HG03521 (cell line): ENCODE measurements around the gene EEF2.
A peak's percentile ranks its signal among the peaks of the same experiment; 100 is the strongest.
"Not testable (repeated sequence)": the region's sequence is repeated elsewhere in the genome, so short reads cannot be mapped to it uniquely, and the experiment has no call there.

Experiments
- ATAC-seq: cut with Tn5 transposase; IDR thresholded peaks from one replicate; pipeline ENCODE4 v1.9.1; 2021; ENCODE audit warnings: mild to moderate bottlenecking, moderate library complexity; ENCODE audit not compliant: unreplicated experiment

Gene EEF2

DNA sequence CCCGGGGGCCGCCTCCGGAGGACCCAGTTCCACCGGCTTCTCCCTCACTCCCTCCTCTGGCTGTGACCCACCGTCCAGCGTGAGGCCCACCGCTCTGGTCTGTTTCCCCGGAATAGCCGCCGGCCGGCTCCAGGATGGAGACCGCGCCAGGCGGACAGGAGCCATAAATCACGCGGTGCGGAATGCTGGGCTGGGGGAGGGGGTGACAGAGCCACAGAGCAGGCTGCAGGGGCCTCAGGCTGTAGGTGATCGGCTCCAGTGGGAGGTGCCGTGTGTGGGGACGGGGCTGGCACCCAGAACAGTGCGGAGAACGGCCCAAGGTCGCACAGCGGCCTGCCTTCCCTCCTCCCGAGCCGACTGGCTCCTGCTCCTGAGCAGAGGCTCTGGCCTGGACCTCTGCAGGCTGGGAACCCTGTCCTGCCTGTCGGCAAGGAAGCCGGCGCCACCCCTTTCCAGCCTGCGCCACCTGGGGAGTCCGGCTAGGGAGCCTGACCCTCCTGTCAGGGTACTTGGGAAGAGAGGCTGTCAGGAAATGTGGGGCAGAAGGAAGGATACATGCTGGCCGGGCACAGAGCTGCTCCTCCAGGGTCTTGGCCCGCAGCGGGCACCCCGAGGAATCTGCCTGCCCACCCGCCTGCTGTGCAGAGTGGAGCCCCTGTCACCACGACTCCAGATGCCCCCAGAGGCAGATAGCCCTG, 30.6 kb upstream of the EEF2 start:
- no peak for ATAC-seq

DNA sequence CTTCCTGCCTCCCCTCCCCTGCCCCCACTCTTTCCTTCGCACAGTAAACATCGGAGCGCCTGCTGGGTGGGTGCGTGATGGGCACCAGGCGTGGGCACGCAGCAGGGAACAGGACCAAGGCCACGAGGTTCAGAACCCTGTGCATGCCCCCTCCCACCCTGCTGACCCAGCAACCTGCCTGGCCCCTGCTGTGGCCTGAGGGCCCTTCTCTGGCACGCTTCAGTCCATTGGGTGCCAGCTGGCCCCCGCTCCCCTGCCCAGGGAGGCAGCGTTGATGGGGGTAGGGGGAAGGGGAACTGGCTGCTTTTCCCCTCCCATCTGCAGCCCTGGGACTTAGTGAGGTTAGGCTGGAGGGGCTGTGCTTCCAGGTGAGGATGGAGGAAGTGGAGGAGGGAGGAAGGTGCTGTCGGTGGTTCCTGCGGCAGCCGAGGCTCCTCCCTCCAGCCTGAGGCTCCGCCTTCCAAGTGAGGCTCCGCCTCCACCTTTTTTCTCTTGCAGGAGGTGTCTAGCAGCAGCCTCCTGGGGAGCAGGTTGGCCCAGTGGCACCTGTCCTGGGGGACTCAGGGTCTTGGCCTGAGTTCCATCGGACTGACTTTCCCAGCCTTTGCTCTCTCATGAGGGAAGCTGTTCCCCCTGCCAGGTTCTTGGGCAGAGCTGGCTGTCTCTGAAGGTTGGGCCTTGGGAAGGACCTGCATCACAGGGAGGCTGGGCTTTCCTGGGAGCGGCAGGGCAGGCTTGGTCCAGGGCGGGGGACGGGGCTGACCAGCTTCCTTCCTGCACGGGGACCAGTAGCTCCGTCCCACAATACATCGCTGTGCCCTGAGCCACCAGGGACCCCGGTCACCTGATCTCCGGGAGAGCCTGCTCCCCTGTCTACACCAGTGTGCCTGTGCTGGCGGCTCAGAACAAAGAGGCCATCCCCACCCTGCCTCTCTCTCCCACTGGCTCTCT, 29.6 kb upstream of the EEF2 start:
- no peak for ATAC-seq

DNA sequence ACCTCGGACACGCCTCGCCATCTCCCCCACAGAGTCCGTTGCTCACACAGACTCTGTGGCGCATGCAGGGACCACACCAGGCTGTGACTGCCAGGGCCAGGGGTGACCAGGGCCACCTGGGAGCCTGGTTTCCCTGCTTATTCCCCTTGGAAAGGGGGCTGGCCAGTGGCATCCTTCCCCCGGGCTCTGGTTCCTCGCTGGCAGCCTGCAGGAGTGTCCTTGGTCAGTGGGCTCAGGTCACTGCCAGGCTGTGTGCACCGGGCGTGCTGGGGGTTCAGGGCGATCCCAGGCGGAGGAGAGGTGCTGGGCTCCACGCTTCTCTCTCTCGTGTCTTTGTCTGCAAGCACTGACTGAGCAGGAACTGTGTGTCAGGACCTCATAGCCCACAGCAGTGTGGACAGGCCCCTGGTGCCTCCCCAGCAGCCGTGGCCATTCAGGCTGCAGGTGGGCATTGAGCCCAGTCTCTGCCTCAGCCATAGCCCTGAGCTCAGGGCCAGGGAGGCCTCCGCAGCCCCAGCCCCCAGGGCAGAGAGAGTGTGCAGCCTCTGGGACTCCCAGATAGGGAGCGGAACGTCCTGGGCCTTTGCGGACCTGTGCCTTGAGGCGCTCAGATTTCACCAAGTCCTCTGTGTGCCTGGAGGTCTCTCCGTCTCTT, 28.8 kb upstream of the EEF2 start:
- no peak for ATAC-seq

DNA sequence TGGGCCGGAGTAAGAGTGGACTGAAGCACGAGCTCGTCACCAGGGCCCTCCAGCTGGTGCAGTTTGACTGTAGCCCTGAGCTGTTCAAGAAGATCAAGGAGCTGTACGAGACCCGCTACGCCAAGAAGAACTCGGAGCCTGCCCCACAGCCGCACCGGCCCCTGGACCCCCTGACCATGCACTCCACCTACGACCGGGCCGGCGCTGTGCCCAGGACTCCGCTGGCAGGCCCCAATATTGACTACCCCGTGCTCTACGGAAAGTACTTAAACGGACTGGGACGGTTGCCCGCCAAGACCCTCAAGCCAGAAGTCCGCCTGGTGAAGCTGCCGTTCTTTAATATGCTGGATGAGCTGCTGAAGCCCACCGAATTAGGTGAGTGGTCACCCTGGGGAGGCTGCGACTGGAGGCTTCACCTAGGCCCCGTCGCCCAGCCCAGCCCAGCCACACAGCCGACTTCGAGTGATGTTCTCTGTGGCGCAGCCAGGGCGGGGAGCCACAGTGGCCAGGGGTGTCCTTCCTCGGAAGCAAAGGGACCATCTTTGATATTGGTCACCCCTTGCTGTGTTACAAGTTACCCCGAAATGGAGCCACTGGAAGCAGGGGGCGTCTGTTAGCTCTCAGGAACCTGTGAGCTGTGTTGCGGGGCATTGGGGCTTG, 27.8 kb upstream of the EEF2 start:
- ATAC-seq, result no peak

DNA sequence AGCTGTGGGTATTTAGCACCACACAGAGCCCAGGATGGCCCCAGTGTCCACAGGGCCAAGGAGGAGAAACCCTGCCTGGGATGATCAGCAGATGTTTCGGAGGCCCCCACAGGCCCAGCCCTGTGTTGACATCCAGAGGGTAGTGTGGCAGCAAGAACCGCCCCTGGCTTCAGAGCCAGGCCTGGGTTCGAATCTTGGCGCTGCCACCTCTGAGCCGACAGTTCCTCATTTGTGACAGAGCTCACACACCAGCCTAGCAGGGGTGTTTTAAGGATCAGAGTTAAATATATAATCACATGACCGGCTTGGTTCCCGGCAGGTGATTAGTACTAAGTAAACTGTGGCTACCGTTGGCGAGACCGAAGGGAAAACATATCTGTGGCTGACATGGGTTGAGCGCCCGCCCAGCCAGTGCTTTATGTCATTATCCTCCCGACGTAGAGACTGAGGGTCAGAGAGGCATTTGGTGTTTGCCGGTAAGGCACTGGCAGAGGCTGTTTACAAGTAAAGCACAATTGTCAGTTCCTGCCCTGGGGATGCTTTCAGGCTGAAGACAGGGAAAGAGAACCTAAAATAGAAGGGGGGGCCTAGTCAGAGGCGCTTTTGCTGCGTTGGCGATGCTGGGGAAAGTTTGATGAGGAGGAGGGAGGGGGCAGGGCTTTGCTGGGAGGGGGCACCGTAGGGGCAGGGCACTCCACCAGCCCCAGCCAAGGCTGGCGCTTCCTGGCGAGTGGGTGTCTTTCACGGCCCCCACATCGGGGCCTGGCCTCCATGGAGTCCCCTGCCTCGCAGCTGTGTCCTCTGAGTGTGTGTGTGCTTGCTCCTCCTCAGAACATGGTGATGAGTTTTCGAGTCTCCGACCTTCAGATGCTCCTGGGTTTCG, 27.1 kb upstream of the EEF2 start:
- no peak for ATAC-seq

DNA sequence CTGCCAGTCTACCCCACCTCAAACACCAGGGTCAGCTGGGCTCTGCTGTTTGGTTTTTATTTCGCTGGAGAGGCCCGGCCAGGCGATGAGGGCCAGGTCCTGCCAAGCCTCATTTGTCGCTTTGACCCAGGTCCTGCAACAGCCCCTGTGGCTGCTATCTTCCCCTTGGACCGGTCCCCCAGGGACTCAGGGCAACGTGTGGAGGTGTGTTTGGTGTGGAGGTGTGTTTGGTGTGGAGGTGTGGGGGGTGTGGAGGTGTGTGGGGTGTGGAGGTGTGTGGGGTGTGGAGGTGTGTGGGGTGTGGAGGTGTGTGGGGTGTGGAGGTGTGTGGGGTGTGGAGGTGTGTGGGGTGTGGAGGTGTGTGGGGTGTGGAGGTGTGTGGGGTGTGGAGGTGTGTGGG, 26.2 kb upstream of the EEF2 start:
- not testable (repeated sequence) for ATAC-seq

DNA sequence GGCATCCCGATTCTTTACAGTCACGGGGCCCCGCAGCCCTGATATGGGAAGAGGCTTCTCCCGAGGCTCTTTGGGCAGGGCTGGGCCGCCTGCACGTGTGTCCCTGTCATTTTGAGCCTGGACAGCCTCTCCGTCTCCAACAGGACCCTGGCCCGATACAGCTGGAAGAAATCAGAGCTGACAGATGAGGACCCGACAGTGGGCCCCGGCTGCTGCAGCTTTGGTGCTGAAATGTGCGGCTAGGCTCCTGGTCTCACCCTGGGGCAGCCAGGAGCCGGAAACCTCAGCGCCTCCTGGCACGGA, 25.5 kb upstream of the EEF2 start:
- ATAC-seq, result no peak

DNA sequence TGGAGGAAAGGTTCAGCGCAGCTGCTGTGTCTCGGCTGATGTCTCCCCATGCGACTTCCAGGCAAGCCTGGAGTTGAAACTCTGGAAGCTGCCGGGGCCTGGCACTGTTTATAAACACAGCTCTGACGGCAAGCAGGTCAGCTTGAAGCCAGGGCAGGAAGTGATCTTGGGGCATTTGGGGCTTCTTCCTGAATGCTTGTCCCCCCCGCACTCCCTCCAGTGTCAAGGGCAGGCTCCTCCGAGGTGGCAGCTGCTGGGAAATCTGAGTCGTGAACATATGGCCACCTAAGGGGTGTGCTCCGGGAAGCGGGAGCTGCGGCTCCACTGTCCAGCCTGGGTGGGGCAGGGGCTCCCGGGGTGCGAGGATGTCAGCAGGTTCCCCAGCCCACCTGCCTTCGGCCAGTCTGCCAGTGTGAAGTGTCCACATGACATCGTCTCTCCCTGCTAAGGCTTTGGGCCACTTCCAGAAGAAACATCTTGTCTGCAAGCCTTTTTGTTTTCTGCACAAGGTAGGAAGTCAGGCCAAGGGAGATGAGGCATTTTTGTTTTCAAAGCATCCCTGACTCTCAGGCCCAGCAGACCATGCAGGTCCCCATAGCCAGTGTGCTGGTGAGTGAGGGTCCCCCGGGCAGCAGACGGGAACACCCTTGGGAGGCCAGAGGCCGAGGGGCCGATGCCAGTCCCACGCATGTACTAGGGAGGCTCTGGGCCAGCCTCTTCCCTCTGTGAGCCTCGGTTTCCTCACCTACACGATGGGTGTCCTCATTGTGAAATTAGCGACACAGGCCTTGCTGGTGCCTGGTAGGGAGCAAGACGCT, 24.9 kb upstream of the EEF2 start:
- no peak for ATAC-seq

DNA sequence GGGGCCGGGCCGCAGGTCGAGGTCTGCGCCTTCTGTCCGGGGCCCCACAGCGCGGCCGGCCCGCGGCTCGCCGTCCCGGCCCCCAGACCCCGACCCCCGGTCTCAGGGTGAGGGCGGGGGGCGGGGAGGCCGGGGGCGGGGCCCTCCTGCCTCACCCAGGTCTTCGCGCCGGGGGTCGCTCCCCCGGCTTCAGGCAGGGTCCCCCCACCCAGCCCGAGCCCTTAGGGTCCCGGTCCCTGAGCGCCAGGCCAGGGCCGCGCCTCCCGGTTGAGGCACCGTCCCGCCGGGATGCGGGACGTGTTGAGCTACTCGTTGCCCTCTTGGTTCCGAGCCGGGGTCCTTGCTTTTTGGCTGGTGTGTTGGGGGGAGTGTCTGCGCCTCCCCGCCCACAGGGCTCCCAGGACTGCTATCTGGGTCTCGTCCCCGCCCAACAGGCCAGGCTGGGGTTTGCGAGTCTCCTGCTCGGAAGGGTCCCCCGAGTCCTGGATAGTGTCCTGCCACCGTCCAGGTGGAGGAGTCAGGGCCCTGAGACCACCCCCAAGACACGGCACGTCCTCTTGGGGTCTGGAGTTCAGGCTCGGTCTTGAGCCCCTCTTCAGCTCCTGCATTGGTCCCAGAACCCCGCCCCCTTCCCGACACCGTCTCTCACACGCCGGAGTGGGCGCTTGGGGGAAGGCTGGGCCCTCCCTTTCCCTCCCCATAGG, 22.7 kb upstream of the EEF2 start:
- ATAC-seq, result peak; percentile 0

DNA sequence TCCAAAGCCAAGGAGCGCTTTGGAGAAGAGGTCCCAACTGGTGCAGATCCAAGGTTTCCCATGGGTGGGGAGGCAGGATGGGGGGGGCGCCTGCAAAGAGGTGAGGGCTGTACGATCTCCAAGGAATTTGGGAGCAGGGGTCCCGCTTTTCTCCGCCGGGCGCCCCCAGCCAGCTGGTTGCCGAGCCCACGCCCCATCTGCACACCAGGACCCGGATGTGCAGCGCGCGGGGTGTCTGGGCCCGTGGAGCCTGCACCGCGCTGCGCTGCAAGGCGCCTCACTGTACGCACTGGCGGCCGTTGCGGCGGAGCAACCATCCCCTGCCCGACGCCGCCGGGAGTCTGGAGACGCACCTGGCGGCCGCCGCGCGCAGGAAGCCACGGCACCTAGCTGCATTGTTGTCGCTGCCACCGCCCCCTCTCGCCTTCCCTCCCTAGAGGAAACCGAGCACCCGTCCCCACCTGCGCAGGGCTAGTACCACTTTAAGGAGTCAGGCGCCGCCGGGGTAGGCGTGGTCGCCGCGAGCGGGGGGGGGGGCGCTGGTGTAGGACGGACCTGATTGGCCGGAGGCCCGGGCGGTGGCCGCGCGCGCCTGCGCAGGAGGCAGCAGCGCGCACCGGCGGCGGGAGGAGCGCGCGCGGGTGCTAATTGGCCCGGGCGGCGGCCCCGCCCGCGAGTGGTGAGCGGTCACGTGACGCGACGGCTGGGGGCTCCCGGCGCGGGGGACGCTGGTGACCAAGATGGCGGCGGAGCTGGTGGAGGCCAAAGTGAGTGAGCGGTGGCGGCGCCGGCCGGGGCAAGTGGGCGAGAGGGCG, 22.0 kb upstream of the EEF2 start, which contains the start of gene PIAS4:
TSS of gene PIAS4 (plus strand) at position 716 of the 815 bp plus-strand sequence. CDS start at position 741, 25 bp downstream.
- ATAC-seq, result peak; percentile 76

DNA sequence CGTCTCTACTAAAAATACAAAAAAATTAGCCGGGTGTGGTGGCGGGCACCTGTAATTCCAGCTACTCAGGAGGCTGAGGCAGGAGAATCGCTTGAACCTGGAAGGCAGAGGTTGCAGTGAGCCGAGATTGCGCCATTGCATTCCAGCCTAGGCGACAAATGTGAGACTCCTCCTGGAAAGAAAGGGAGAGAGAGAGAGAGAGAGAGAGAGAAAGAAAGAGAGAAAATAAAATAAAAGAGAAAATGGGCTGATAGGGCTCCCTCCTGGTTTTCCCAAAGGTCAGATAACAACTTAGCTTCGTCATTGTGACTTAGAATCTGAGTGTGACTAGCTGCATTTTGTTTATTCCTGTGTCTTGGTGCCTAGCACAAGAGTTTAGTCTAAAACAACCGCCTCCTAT, 20.2 kb upstream of the EEF2 start:
- ATAC-seq, result not testable (repeated sequence)

DNA sequence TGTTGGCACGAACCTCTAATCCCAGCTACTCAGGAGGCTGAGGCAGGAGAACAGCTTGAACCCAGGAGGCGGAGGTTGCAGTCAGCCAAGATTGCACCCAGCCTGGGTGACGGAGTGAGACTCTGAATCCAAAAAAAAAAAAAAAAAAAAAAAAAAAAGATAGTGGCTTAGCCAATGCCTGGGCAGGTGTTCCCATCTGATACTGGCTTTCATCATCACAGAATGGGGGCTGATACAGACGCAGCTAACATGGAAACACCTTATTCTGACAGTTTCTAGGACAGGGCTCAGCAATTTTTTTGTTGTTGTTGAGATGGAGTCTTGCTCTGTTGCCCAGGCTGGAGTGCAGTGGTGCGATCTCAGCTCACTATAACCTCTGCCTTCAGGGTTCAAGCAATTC, 15.5 kb upstream of the EEF2 start:
- ATAC-seq, result not testable (repeated sequence)

DNA sequence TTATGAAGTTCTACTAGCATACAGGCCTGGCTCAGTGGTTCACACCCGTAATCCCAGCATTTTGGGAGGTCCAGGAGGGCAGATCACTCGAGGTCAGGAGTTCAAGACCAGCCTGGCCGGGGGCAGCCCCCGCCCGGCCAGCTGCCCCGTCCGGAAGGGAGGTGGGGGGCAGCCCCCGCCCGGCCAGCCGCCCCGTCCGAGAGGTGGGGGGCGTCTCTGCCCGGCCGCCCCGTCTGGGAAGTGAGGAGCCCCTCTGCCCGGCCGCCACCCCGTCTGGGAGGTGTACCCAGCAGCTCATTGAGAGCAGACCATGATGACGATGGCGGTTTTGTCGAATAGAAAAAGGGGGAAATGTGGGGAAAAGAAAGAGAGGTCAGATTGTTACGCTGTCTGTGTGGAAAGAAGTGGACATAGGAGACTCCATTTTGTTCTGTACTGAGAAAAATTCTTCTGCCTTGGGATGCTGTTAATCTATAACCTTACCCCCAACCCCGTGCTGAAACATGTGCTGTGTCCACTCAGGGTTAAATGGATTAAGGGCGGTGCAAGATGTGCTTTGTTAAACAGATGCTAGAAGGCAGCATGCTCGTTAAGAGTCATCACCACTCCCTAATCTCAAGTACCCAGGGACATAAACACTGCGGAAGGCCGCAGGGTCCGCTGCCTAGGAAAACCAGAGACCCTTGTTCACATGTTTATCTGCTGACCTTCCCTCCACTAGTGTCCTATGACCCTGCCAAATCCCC, 13.6 kb upstream of the EEF2 start:
- ATAC-seq, result not testable (repeated sequence)

DNA sequence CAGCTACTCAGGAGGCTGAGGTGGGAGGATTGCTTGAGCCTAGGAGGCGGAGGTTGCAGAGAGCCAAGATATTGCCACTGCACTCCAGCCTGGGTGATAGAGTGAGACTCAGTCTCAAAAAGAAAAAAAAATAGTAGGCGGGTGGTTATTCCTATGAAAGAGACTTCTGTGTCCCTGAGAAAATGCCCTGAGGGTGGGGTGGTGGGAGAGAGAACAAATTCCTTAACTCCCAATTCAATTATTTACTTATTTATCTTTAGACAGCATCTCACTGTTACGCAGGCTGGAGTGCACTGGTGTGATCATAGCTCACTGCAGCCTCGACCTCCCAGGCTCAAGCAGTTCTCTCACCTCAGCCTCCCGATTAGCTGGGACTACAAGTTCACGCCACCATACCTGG, 10.3 kb upstream of the EEF2 start:
- no peak for ATAC-seq

DNA sequence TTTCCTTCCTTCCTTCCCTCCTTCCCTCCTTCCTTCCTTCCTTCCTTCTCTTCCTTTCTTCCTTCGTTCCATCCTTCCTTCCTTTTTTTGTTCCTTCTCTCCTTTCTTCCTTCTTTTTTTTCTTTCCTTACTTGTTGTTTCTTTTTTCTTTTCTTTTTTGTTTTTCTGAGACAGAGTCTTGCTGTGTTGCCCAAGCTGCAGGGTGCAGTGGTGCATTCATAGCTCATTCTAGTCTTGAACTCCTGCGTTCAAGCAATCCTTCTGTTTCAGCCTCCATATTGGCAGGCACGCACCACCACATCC, 5.5 kb upstream of the EEF2 start:
- no peak for ATAC-seq

DNA sequence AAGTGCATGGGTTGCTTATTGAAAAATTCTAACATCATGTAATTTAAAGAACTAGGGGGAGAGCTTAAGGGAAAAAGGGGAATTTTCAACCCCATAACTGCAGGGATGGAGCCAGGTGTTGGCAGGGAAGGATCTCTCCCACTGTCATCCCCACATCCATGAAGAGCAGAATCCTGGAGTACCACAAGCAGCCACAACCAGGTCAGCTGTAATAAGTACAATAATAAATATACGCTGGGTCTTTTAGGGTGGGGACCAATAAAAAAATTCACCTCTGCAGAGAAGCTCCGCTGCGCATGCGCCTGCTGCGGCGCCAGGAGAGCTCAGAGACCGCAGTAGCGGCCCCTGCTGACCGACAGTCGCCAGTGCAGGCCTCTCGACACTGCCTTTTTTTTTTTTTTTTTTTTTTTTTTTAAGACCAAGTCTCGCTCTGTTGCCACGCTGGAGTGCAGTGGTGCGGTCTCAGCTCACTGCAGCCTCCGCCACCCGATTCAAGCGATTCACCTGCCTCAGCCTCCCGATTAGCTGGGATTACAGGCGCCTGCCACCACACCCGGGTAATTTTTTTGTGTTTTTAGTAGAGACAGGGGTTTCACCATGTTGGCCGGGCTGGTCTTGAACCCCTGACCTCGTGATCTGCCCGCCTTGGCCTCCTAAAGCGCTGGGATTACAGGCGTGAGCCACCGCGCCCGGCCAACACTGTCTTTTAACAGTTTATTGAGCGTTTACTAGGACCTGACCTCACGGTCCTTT, 2.5 kb upstream of the EEF2 start:
- peak; percentile 41 for ATAC-seq
